Cortex of kidney (tissue), 1 donor: ENCODE results near the gene TNK2.
A peak's percentile ranks its signal among the peaks of the same experiment; 100 is the strongest.
"Not testable (repeated sequence)": the region's sequence is repeated elsewhere in the genome, so short reads cannot be mapped to it uniquely, and the experiment has no call there.

Experiments
- DNase-seq: peaks from one replicate; lab custom pipeline; 2025; lab: John Stamatoyannopoulos, UW

Gene TNK2

DNA sequence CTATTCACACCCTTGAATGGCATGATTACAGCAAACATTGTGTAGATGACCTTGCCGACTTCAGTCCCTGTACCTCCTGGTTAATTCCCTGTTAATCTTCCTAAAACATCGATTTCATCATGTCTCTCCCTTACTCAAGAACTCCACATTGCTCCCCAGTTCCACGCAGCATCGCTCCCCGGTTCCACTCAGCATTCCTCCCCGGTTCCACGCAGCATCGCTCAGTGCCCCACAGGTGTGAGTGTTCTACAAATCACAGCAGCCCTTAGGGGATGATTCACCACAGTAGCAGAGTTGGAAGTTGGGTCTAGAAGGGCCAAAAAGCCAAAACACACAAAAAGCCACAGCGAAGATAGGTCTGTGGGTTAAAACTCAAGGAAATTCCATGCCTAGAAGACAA is 8.6 kb upstream of the TNK2 start:
- DNase-seq, result no peak

DNA sequence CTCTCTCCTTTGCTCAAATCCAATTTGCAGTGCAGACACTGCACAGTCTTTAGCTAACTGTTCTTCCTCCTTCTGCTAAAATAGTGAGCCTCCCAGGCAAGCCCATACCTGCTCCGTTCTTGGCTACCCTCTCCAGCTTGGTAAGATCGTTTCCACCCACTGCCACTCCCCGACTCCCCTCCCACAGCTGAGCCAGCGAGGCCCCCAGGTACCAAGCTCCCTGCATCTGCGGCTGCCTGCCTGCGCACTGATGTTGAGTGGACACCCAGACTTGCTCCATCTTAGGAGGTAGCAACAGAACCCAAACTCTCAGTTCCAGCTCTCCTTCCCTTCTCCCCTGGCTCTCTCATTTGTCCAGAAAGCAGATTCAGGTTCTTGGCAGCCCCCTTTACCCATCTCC is 7.9 kb upstream of the TNK2 start:
- no peak for DNase-seq

DNA sequence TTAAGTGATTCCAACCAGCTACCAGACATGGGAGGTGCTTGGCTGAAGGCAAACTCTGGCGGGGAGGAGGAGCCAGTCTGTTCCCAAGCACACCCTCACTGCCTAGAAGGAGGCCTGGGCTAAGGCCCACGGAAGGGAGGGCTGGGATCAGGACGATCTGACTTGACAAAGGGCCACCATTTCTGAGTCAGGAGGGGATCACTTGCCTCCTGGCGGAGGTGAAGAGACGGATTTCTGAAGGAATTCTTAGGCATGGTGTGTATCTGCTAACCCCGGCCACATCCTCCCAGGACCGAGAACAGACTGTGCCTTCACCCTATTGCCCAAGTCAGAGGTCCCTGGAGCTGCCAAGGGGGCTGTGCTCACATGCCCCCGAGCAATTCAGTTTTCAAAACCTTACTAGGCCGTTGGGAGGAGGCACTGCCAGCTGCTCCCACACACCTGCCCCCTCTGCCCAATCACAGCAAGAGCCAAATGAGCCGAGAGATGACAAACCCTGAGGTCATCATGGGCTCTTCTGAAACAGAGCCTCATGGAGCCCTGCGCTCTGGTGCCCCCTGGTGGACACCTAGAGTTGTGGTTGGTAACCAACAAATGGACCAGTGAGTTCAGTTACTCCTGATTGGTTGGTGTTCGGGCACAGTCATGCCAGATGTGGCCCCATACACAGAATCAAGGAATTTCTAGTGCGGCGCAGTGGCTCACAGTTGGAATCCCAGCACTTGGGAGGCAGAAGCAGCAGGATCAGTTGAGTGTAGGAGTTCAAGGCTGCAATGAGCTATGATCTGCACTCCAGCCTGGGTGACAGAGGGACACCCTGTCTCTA is 6.5 kb upstream of the TNK2 start:
- DNase-seq, result no peak

DNA sequence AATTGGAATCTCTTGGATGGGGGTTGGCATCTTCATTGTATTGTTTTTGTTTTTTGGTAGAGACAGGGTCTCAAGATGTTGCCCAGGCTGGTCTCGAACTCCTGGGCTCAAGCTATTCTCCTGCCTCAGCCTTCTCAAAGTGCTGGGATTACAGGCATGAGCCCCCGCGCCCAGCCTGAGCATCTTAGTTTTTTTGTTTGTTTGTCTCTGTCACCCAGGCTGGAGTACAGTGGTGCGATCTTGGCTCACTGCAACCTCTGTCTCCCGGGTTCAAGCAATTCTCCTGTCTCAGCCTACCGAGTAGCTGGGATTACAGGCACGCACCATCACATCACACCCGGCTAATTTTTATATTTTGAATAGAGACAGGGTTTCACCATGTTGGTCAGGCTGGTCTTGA is 5.8 kb upstream of the TNK2 start:
- not testable (repeated sequence) for DNase-seq

DNA sequence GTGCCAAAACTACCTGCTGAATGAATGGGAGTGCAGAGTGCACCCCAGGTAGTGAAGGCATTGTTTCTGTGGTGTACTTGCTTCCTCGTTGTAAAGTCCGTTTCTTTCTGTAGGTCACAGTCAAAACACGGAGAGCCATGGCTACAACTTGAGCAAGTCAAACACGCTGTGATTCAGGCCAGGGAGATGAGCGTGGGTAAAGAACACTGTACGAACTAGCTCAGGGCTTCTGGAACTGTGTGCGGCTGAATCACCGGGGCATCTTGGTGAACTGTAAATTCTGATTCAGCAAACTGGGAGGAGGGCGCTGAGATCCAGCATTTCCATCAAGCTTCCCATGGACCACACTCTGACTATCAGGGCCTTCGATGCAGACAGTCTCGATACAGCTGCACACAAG is 5.0 kb upstream of the TNK2 start:
- DNase-seq, result no peak

DNA sequence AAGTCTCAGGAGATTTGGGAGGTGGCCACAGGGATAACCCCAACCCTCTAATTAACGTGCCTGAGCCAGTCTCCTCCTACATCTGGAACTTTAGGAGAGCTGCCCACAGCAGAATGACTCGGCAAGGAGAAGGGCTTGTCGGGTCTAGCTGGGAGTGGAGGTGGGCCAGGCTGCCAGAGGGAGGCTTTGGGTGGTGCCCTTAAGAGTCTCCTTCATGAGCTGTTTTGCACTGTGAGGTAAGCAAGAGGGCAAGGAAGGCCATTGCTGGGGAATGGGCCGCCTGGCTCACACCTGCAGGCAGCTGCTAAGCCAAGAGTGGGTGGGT is 3.6 kb upstream of the TNK2 start:
- no peak for DNase-seq

DNA sequence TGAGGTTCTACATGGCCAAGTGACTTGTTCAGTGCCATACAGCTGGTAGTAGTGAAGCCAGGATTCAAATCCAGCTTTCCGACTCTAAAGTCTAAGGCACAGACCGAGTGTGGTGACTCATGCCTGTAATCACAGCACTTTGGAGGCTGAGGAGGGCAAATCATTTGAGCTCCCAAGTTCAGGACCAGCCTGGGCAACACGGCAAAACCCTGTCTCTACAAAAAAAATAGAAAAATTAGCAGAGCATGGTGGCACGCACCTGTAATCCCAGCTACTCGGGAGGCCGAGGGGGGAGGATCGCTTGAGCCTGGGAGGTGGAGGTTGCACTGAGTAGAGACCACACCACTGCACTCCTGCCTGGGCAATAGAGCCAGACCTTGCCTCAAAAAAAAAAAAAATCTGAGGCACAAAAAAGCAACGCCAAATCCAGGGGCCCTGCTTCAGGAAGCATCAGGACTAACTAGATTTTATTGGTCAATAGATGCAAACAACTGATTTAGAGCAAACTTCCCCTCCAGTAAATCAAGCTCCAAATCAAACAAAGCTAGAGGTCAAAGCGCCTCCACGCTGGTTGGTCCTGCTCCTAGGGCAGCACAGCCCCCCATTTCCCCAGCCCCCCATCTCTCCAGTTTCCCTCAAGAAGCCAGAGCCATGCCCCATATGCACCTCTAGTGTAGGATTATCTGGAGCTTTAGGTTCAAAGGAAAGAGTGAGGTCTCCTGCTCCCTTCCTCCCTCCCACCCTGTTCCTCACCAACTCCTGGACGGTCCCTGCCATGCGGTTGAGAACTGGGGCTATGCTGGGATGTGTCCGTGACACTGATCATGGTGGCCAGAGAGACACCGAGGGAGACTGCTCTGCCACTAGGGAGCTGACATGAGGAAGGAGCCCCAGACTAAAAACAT is 2.9 kb upstream of the TNK2 start:
- no peak for DNase-seq

DNA sequence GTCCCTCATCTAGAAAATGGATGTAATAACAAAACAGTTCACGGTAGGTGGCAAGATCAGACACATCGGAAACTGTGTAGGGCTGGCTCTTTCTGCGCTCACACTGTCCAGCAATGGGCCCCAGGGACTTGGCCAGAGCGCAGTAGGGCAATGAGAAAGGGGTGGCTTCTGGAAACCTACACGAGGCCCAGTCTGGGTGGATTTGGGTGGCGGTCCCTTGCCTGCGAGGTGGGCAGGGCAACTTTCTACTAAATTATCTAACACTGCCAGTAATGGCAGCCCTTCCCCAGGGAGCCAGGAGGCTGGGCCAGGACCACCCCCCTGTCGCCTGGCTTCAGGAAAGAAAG is 2.1 kb upstream of the TNK2 start:
- DNase-seq, result no peak

DNA sequence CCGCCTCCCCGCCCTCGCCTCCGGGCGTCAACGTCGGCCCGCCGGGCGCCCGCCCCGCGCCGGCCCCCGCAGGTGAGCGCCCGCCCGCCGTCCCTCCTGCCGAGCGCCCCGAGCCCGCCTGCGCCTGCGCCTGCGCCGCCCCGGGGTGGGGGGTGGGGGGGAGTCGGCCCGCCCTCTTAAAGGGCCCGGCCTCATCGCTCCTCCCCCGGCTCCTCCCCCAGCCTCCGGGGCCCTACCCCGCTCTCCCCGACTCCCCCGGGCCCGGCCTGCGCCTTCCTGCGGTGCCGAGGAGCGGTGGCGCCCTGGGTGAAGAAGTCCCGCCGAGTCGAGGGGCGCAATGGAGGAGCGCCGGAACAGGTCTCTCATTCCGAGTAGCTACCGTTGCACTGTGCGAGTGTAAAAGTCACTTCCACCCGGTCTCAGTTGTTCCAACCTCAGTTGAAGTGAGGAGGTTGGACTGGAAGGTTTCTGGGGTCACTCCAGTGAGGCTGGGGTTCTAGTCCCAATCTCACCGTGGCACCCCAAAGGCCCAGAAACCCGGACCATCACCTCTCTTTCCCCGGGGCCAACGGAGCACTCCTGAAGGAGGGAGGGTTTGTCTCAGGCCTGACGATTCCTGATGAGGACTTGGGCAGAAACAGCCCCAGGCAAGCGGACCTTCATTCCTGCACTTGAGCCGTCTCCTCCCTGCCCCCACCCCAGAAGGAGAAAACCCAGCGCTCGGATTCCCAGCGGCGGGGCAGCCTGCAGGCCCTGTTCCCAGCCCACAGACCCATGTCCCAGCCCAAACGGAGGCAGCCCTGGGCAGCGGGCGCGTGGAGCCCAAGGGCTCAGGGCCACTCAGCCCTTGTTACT is 1.5 kb upstream of the TNK2 start:
- peak; percentile 48 for DNase-seq

DNA sequence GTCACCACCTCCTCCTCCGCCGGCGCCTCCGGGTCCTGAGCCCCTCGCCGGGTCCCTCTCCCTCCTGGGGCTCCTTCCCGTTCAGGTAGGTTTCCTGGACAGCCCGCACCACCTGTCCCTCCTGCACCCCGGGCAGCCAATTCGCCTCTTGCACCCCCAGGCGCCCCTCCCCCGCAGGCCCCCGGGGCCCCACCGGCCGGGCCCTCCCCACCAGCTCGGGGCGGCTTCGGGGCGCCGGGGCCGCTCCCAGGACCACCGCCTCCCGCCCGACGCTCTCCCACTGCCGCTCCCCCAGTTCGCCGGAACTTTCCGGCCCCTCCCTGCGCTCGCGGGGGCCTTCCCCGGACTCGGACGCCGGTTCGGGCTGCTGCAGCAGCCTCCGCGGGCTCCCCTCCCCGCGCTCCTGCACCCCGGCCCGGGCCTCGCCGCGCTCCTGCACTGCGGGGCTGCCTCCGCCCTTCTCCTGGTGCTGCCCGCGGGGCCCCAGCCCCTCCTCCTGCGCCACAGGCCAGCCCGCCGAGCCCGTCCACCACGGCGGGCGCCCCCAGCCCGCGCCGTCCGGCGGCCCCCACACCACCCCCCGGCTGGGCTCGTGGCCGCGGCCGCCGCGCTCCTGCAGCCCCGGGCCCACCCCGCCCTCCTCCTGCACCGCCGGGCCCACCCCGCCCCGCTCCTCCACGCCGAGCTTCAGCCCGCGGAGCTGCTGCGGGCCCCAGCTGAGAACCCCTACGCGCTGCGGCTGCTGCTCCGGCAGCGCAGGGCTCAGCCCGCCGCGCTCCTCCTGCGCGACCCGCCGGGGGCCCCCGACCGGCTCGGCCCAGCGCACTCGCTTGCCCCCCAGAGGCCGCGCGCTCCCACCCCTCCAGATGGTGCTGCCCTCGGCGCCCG is 587 bp upstream of the TNK2 start:
- no peak for DNase-seq

DNA sequence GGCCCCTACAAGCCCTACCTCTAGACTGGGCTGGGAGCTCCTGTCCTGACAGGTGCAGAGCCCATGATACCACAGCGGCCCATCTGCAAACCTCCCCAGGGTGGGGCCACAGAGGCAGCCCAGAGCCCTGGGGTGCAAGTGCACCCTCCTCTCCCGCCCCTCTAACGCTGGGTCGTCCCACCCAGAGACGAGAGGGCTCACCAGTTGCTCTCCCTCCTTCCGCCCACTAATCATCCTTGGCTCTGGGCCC is 742 bp downstream of the TNK2 start:
- DNase-seq, result no peak

DNA sequence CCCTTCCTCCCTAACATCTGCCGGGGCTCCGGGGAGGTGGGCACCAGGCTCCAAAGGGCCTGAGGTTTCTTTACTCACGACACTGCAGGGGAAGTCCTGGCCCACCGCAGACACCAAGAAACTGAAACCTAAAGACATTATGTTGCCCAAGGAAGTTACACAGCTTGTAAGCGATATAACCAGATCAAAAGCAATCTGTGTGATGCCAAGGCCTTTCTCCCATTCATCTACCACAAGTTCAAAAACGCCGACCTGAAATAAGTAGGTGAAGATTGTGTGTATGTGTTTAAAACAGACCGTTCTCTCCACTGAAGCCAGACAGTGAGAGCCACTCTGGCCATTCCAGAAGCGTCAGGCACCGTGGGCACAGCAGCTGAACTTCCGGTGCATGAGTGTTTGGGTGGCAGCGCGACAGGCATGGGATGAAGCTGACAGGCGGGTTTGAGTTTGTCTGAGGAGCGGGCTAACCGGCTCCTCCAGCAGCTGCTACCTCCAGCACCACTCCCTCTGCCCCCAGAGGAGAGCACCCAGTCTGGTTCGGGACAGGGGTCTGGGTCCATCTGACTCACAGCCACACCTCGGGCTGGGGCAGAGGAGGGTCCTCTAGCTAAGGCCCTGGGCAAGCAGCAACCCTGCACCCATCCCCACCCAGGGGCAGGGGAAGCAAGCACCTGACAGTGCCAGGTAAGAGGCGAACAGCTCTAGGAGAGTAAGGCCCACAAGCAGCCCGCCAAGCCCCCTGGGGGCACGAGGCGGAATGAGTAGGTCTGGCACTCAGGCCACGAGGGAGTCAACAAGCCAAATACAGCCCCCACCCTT is 1.3 kb downstream of the TNK2 start:
- no peak for DNase-seq

DNA sequence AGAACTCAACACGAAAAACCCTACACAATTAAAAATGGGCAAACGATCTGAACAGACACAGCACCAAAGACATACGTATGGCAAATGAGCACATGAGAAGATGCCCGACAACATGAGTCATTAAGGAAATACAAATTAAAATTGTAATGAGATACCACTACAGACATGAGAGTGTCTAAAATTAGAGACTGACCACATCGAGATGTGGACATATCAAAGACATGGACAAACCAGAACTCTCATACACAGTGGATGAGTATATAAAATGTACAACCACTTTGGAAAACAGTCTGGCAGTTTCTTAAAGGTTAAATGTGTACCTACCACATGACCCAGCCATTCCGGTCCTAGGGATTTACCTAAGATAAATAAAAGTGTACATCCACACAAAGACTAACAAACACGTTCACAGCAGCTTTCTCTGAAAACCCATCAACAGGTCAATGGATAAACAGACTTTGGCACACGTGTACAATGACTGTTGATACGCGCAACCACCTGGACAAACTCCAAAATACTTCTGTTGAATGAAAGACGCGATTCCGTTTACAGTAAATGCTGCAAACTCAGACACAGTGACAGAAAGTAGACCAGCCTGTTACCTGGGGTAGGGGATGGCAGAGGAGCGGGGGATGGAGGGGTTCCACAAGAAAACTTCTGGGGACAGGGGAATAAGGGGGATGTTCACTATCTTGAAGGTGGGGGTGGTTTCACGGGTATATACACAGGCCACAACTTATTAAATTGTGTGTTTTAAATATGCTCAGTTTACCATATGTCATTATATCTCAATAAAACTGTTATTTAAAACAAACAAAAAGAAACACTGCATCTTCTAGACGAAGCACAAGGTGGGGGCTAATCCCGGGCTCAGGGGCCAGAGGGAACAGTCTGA is 2.1 kb downstream of the TNK2 start:
- no peak for DNase-seq

DNA sequence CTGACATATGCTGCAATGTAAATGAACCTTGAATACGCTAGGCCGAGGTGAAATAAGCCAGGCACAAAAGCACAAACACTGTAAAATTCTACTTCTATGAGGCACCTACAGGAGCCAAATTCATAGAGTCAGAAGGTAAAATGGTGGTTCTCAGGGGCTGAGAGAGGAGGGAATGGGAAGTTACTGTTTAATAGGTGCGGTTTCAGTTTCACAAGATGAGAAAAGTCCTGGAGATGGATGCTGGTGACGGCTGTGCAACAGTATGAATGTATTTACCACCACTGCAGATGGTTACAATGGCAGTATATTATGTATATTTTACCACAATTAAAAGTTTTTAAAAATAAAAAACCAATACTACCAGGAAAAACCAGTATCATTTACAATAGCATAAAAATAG is 4.0 kb downstream of the TNK2 start:
- DNase-seq, result no peak

DNA sequence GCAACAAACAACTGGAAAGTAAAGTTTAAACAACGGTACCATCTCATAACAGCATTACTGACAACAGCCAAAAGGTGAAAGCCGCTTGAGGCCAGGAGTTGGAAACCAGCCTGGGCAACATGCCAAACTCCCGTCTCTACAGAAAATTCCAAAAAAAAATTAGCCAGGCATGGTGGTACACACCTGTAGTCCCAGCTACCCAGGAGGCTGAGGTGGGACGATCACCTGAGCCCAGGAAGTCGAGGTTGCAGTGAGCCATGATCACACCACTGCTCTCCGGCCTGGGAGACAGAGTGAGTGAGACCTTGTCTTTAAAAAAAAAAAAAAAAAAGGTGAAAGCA is 4.4 kb downstream of the TNK2 start:
- DNase-seq, result no peak

DNA sequence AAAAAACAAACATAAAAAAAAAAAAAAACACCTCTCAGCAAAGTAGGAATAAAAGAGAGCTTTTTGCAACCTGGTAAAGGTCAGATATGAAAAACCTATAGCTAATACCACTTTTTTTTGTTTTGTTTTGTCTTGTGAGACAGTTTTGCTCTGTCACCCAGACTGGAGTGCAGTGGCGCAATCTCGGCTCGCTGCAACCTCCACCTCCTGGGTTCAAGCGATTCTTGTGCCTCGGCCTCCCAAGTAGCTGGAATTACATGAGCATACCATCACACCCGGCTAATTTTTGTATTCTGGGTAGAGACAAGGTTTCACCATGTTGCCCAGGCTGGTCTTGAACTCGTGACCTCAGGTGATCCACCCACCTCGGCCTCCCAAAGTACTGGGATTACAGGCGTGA is 5.7 kb downstream of the TNK2 start:
- not testable (repeated sequence) for DNase-seq

DNA sequence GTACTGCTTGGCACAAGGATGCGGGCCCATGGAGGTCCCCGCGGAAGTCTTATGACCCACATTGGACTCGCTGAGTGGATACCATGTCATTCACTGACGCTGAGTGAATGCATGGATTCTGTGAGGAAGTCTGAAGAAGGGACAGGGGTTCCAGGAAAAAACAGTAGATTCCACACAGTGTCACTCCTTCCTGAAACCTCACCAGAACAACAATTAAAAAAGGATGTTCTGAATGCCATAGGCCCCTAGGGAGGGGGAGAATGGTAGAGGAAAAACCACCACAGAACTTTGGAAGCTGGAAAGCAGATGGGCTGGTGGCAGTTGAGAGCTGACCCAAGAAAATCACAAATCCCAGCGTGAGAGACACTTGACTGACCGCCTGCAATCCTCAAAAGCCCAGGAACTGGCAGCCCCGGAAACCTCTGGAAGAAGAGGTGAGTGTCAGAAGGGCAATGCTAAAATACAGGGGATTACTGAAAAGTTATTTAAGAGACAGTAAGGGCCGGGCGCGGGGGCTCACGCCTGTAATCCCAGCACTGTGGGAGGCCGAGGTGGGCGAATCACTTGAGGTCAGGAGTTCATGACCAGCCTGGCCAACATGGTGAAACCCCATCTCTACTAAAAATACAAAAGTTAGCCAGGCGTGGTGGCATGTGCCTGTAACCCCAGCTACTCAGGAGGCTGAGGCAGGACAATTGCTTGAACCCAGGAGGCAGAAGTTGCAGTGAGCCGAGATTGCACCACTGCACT is 6.3 kb downstream of the TNK2 start:
- DNase-seq, result not testable (repeated sequence)

DNA sequence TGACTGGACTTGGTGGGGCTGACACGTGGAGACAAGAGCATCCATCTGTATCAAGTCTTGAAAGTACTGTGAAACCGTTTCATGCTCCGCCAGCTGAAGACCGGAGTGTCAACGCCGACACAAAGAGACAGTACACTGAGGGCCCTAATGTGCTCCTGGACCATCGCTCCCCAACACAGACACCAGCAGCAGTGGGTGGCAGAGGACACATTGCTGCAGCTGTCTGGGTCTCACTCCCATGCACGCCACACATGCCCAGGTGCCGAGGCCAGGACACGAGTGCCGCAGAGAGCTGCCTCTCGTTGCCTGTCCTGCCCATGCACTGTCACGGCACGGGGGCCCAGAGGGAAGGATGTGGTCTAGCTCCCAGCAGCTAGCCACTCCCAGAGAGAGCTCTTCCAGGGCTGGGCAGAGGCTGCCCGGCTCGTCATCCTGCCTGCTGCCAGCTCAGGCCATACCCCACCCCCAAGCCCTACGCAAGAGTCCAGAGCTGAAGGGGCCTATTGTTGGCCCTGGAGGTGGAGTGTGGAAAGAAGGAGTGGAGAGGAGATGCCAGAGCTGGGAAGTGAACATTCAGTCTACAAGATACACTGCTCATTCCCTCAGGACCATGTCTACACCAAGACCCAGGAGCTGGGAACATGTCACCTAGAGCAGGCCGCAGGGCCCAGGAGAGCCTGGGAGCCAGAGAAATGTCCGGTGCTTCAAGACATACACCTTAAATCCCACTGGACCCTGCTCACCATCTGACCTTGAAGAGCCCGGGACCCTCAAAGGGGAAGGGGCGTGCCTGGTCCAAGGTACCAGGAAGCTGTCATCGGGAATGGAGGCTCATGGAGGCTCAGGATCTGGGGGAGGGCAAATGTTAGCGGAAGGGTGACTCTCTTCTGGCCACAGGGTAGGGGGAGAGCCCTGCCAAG is 7.7 kb downstream of the TNK2 start:
- no peak for DNase-seq
